GM12864 (cell line): ENCODE measurements around the gene FAM117B.

Experiments used
- DNase-seq: peaks from one replicate; pipeline ENCODE4 v3.0.0-alpha.2; 2011; ENCODE audit warnings: low read depth
- H3K4me3 ChIP-seq: 2 replicates; pipeline ENCODE4 v1.5.1; 2011; ENCODE audit warnings: mild to moderate bottlenecking, low read depth, low read length, control low read depth
- CTCF ChIP-seq: IDR thresholded peaks from 2 replicates; pipeline ENCODE4 v1.5.1; 2011; ENCODE audit warnings: low read depth, mild to moderate bottlenecking, moderate library complexity, low read length, control low read depth, inconsistent platforms; ENCODE audit errors: missing control alignments

Gene FAM117B

GRCh38 chr2:202679980-202680379 is 45.2 kb downstream of the FAM117B start:
- no peak for DNase-seq
- no peak overlapping the region for H3K4me3 ChIP-seq
- TF ChIP-seq CTCF = no peak

GRCh38 chr2:202680512-202680911 is 45.7 kb downstream of the FAM117B start:
- no peak overlapping the region for H3K4me3 ChIP-seq
- TF ChIP-seq CTCF = no peak
- DNase-seq = no peak

- H3K4me3 ChIP-seq = no peak overlapping the region
- DNase-seq = no peak
- TF ChIP-seq CTCF = no peak
These were observed 47.0 kb downstream of the FAM117B start for GRCh38 chr2:202681688-202682205.

GRCh38 chr2:202682274-202682673 is 47.5 kb downstream of the FAM117B start:
- TF ChIP-seq CTCF = no peak

GRCh38 chr2:202687276-202687675 is 52.5 kb downstream of the FAM117B start:
- no peak for DNase-seq
- no peak for TF ChIP-seq CTCF
- H3K4me3 ChIP-seq = no peak overlapping the region

More at GRCh38 chr2:202682274-202682673, 47.5 kb downstream of the FAM117B start:
- no peak for DNase-seq
- no peak overlapping the region for H3K4me3 ChIP-seq

GRCh38 chr2:202689459-202689858 is 54.7 kb downstream of the FAM117B start:
- TF ChIP-seq CTCF = no peak
- no peak for DNase-seq
- H3K4me3 ChIP-seq = no peak overlapping the region

- no peak for TF ChIP-seq CTCF
- no peak for DNase-seq
- no peak overlapping the region for H3K4me3 ChIP-seq
These were observed 55.1 kb downstream of the FAM117B start for GRCh38 chr2:202689898-202690297.
